Caco-2 (cell line): Measurements from ENCODE around the gene NELL2. TPM values are rescaled to one million over a fixed set of nuclear protein-coding genes. Genes with fewer than 3 reads are reported as not detected.

ENCODE experiments used
- BruUV-seq: library from RNA; stranded (reverse); fragments of 400-500 nt; replicated peaks from 2 replicates; lab custom pipeline; 2021; lab: Mats Ljungman, UMichigan
- CTCF ChIA-PET: fragments of 300-600 bp; sonication (Branson Sonifier 250); formaldehyde crosslinking; loops from one replicate; lab custom pipeline; 2022; ENCODE audit warnings: antibody characterized with exemption; lab: Charles Lee
- POLR2A ChIA-PET: fragments of 300-600 bp; sonication (Branson Sonifier 250); formaldehyde crosslinking; loops from one replicate; lab custom pipeline; 2022; ENCODE audit warnings: antibody characterized with exemption; lab: Charles Lee
- DNase-seq, 2 experiments: peaks; one replicate each; pipeline versions ENCODE4 v3.0.0 to v3.0.0-alpha.2; 2020 to 2022
- H3K27me3 ChIP-seq: replicated peaks from 2 replicates; pipeline ENCODE4 v1.6.0; 2011; ENCODE audit warnings: low read length; ENCODE audit not compliant: control insufficient read depth, insufficient read depth
- H3K36me3 ChIP-seq: 2 replicates; pipeline ENCODE4 v1.5.1; 2011; ENCODE audit warnings: low read length; ENCODE audit not compliant: control insufficient read depth, insufficient read depth
- H3K4me1 ChIP-seq: fragments of 250-450 bp; sonication (Bioruptor Pico); 2 replicates; pipeline ENCODE4 v1.5.1; 2020; ENCODE audit warnings: mild to moderate bottlenecking
- H3K4me3 ChIP-seq: 2 replicates; pipeline ENCODE4 v1.5.1; 2011; ENCODE audit warnings: low read depth, mild to moderate bottlenecking, control low read depth, low read length
- H3K9me3 ChIP-seq: fragments of 250-450 bp; sonication (Bioruptor Pico); 2 replicates; pipeline ENCODE4 v1.5.1; 2020; ENCODE audit warnings: mild to moderate bottlenecking, moderate library complexity
- H3K27ac Mint-ChIP-seq: one replicate; pipeline ENCODE4 v1.8.0; 2022; ENCODE audit warnings: mixed read lengths; ENCODE audit not compliant: unreplicated experiment
- H3K27me3 Mint-ChIP-seq: one replicate; pipeline ENCODE4 v1.8.0; 2022; ENCODE audit warnings: mixed read lengths; ENCODE audit not compliant: insufficient read depth, unreplicated experiment
- H3K36me3 Mint-ChIP-seq: one replicate; pipeline ENCODE4 v1.8.0; 2022; ENCODE audit warnings: mild to moderate bottlenecking, mixed read lengths; ENCODE audit not compliant: insufficient read depth, unreplicated experiment
- H3K4me1 Mint-ChIP-seq: one replicate; pipeline ENCODE4 v1.8.0; 2022; ENCODE audit warnings: low read depth, mixed read lengths; ENCODE audit not compliant: unreplicated experiment
- H3K4me3 Mint-ChIP-seq: one replicate; pipeline ENCODE4 v1.8.0; 2022; ENCODE audit warnings: mild to moderate bottlenecking, moderate library complexity, mixed read lengths; ENCODE audit not compliant: unreplicated experiment
- H3K9me3 Mint-ChIP-seq: one replicate; pipeline ENCODE4 v1.8.0; 2022; ENCODE audit warnings: mixed read lengths; ENCODE audit not compliant: unreplicated experiment
- CTCF ChIP-seq, 2 experiments: fragments of 200-600 bp in 1 of 2; IDR thresholded peaks; 1 replicate in 1 of 2; 2 replicates in 1 of 2; pipeline versions ENCODE4 v1.5.1 to v1.8.0; 2011 to 2022; ENCODE audit warnings: antibody characterized with exemption in 1 of 2, control low read depth in 1 of 2, inconsistent platforms in 1 of 2, low read depth in 1 of 2, low read length in 1 of 2, mild to moderate bottlenecking in 1 of 2, moderate library complexity in 1 of 2; ENCODE audit not compliant: insufficient read depth in 1 of 2, severe bottlenecking in 1 of 2, unreplicated experiment in 1 of 2
- intact Hi-C: fragments of 100-400 bp; cut with micrococcal nuclease; formaldehyde crosslinking; loops from one replicate; pipeline ENCODE4 v1.10.0; 2022; ENCODE audit not compliant: unreplicated experiment
- total RNA-seq: library from RNA; stranded (reverse); gene quantifications from 2 replicates; pipeline ENCODE4 v1.2.3, GENCODE V29; 2022

The NELL2 gene
- total RNA-seq, 1 experiment from 2014 or later, result 0.70 TPM

DNA sequence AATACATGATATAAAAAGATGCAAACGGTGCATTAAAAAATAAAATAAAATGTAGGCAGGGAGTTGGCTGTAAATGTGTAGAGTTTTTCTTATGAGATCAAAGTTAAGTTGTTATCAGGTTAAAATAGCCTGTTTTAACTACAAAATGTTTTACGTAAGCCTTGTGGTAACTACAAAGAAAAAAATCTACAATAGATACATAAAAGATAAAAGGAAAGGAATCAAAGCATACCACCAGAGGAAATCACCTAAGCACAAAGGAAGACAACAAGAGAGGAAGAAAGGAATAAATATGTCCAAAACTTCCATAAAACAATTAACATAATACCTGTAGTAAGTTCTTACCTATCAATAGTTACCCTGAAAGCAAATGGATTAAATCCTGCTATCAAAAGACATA is 12.2 kb downstream of the NELL2 start:
- no peaks in the 10 kb centered on the region for H3K27me3 ChIP-seq
- H3K4me3 ChIP-seq, result no peak overlapping the region
- CTCF ChIA-PET, result no interaction called here
- POLR2A ChIA-PET, result no interaction called here
- no peaks in the 10 kb centered on the region for H3K36me3 Mint-ChIP-seq
- no TSS peak for BruUV-seq
- H3K36me3 ChIP-seq, result no peaks in the 10 kb centered on the region
- H3K4me1 ChIP-seq, result no peaks in the 10 kb centered on the region
- H3K4me3 Mint-ChIP-seq, result no peak overlapping the region
- no peak for DNase-seq
- H3K9me3 Mint-ChIP-seq, result peaks cover 10% of the 10 kb centered on the region
- no peak for TF ChIP-seq CTCF (IDR thresholded peaks at IDR 0.05; ENCODE audit: insufficient read depth in 1 of 2, low read depth in 1 of 2, low read length in 1 of 2, severe bottlenecking in 1 of 2, unreplicated experiment in 1 of 2)
- H3K4me1 Mint-ChIP-seq, result no peaks in the 10 kb centered on the region
- no peak overlapping the region for H3K27ac Mint-ChIP-seq
- no peaks in the 10 kb centered on the region for H3K9me3 ChIP-seq
- intact Hi-C loops, result no loop called here
- H3K27me3 Mint-ChIP-seq, result no peaks in the 10 kb centered on the region

DNA sequence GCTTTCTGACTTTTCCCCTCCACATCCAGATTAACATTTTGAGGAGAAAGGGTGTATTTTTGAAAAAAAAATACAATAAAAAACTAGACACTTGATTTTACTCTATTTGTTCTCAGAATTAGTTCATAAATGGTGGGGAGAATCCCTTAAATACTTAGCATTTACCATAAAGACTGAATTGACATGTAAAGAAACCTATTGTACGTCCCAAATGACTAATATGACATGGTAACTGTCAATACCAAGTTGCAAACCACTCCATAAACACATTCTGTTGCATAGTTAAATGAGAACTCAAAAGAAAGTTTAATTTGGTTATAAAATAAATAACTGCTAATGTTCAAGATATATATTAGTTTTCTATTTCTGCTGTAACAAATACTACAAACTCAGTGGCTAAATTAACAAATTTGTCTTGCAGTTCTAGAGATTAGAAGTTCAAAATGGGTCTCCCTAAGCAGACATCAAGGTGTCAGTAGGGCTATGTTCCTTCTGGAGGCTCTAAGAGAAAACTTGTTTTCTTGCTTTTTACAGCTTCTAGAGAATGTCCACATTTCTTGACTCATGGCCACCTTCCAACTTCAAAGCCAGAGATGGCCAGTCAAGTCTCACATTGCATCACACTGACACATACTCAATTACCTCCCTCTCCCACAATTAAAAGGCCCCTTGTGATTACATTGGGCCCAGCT is 16.0 kb downstream of the NELL2 start:
- Histone ChIP-seq H3K4me1 (no peaks in the 10 kb centered on the region), H3K27me3 (no peaks in the 10 kb centered on the region), H3K36me3 (no peaks in the 10 kb centered on the region), H3K4me3 (no peak overlapping the region), H3K9me3 (no peaks in the 10 kb centered on the region)
- no peaks in the 10 kb centered on the region for H3K27me3 Mint-ChIP-seq
- H3K4me3 Mint-ChIP-seq, result no peak overlapping the region
- DNase-seq, result no peak
- intact Hi-C loops, result no loop called here
- ChIA-PET POLR2A (no interaction called here), CTCF (no interaction called here)
- no peaks in the 10 kb centered on the region for H3K4me1 Mint-ChIP-seq
- TF ChIP-seq CTCF (IDR thresholded peaks at IDR 0.05; ENCODE audit: insufficient read depth in 1 of 2, low read depth in 1 of 2, low read length in 1 of 2, severe bottlenecking in 1 of 2, unreplicated experiment in 1 of 2), result no peak
- no peak overlapping the region for H3K27ac Mint-ChIP-seq
- H3K36me3 Mint-ChIP-seq, result no peaks in the 10 kb centered on the region
- no TSS peak for BruUV-seq
- no peaks in the 10 kb centered on the region for H3K9me3 Mint-ChIP-seq

DNA sequence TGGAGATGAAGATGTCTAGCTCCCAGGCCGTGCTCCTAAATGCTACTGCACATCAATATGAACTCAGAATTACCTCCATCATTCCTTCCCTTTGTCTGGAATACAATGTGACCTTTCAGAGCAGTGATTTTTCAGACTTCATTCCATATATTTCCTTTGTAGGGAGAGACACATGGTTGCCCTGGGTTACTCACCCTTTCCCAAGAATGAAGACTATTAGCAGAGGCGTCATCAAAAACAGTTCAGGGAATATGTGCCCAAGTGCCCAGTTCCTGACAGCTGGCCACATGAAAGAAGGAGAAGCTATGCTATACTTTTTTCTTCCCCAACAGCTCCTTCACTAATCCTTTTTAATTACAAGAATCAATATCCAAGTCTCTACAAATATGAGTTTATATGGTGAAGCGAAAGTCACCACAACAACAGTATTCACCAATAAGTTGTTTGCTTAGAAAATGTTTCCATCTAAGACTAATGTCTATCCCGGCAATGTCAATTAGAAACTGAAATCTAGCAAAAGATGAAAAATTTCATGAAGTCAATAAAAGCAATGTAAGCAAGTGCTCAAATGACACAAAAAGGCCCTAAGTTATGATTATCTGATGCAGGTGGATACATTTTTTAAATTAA is 17.8 kb downstream of the NELL2 start:
- Mint-ChIP-seq H3K9me3 (no peaks in the 10 kb centered on the region), H3K27ac (no peak overlapping the region), H3K36me3 (no peaks in the 10 kb centered on the region), H3K4me3 (no peak overlapping the region), H3K4me1 (no peaks in the 10 kb centered on the region), H3K27me3 (peaks cover 3% of the 10 kb centered on the region)
- no peak for TF ChIP-seq CTCF (IDR thresholded peaks at IDR 0.05; ENCODE audit: insufficient read depth in 1 of 2, low read depth in 1 of 2, low read length in 1 of 2, severe bottlenecking in 1 of 2, unreplicated experiment in 1 of 2)
- BruUV-seq, result no TSS peak
- CTCF ChIA-PET, result no interaction called here
- H3K9me3 ChIP-seq, result no peaks in the 10 kb centered on the region
- DNase-seq, result no peak
- intact Hi-C loops, result no loop called here
- no peaks in the 10 kb centered on the region for H3K27me3 ChIP-seq
- H3K4me1 ChIP-seq, result no peaks in the 10 kb centered on the region
- no peak overlapping the region for H3K4me3 ChIP-seq
- POLR2A ChIA-PET, result no interaction called here
- no peaks in the 10 kb centered on the region for H3K36me3 ChIP-seq
